HEK293T (cell line): ENCODE data around the gene CACHD1.

Experiments
- BHLHE40 ChIP-seq: fragments of 450-650 bp; IDR thresholded peaks from 2 replicates; pipeline ENCODE4 v1.6.1; 2016; ENCODE audit warnings: mild to moderate bottlenecking, moderate library complexity, borderline replicate concordance
- ELF4 ChIP-seq: fragments of 450-650 bp; IDR thresholded peaks from 2 replicates; pipeline ENCODE4 v1.6.1; 2017; ENCODE audit warnings: antibody characterized with exemption
- HDGF ChIP-seq: fragments of 450-650 bp; IDR thresholded peaks from 2 replicates; pipeline ENCODE4 v1.6.1; 2017; ENCODE audit warnings: antibody characterized with exemption, borderline replicate concordance
- SP1 ChIP-seq: fragments of 450-650 bp; IDR thresholded peaks from 2 replicates; pipeline ENCODE4 v1.6.1; 2017

DNA sequence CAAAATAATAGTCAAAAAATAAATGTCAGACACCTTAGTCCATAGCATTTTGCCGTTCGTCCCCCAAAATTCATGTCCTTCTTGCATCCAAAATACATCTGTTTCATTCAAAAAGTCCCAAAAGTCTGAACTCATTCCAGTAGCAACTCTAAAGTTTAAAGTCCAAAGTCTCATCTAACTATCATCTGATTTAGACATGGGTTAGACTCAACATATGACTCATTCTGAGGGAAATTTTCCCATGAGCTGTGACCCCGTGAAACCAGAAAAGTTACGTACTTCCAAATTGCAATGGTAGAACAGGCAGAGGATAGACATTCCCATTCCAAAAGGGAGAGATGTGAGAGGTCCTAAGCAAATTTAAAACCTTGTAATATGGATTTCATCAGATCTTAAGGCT lies 48.6 kb upstream of the CACHD1 start:
- TF ChIP-seq HDGF: no peak
- TF ChIP-seq BHLHE40: no peak
- TF ChIP-seq SP1: no peak
- TF ChIP-seq ELF4: no peak
